Measurements from ENCODE around the gene WASF2.

- TF ChIP-seq CTCF (IDR thresholded peaks at IDR 0.05; ENCODE audit: poor library complexity, severe bottlenecking) (no peak), EP300 (conservative IDR thresholded peaks at IDR 0.05; ENCODE audit: poor library complexity, severe bottlenecking) (no peak), TAF1 (IDR thresholded peaks at IDR 0.05; ENCODE audit: low read depth) (no peak), EZH2 (IDR thresholded peaks at IDR 0.05; ENCODE audit: borderline replicate concordance, insufficient read depth, low read length, poor library complexity, severe bottlenecking) (no peak), SMC3 (conservative IDR thresholded peaks at IDR 0.05; ENCODE audit: poor library complexity) (no peak), MXI1 (conservative IDR thresholded peaks at IDR 0.05; ENCODE audit: poor library complexity, severe bottlenecking) (no peak), POLR2AphosphoS5 (IDR thresholded peaks at IDR 0.05) (no peak), REST (IDR thresholded peaks at IDR 0.05; ENCODE audit: borderline replicate concordance) (no peak), RAD21 (conservative IDR thresholded peaks at IDR 0.05) (no peak)
These were observed 122.8 kb downstream of the WASF2 start for GRCh38 chr1:27367160-27367650.
